ENCODE measurements around the gene SLC13A5. TPM values are rescaled to one million over a fixed set of nuclear protein-coding genes. Genes with fewer than 3 reads are reported as not detected.
A peak's percentile ranks its signal among the peaks of the same experiment; 100 is the strongest.
"Not testable (repeated sequence)": the region's sequence is repeated elsewhere in the genome, so short reads cannot be mapped to it uniquely, and the experiment has no call there.

SLC13A5 gene
- not detected for total RNA-seq
- long read RNA-seq = 0 reads

DNA sequence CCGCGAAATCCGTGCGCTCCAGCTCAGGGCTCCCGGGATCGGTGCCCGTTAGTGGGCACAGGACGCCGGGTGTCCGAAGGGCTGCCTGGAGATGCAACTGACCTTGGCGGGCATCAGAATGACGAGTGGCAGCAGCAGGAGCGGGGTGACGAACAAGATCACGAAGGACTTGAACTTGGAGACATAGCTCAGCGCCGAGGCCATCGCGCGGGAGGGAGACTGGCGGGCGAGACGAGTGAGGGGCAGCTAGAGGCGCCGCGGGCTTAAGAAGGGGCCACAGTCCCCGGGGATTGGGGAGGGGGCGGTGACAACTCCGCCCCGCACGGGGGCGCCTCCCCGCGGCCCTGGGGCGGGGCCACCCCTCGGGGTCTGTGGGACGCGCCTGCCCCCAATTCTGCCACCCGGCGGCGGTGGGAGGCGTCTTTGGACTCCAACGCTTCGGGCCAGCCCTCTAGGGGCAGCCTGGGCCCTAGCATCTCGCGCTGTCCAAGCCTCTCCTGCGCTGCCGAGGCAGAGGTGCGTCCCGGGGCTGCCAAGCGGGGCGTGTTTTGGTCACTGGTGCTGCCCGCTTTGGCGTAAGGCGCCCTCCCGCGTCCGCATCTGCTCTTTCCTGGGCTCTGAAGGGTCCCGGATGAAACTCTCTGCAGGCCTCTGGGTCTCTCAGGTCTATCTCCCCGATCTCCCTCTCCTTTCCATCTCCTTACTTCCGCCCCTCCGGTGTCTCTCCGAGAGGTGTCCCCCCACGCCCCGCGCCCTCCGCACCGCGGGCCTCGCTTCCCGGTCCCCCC lies at the start of gene SLC13A5:
TSS of gene SLC13A5 (minus strand) at position 240 of the 788 bp plus-strand sequence. CDS start at position 204, 36 bp downstream.
- intact Hi-C loops (cut with DNase I) = no loop called here
- ATAC-seq (ENCODE audit: poor library complexity) (peak; percentile 39), DNase-seq (no peak)

DNA sequence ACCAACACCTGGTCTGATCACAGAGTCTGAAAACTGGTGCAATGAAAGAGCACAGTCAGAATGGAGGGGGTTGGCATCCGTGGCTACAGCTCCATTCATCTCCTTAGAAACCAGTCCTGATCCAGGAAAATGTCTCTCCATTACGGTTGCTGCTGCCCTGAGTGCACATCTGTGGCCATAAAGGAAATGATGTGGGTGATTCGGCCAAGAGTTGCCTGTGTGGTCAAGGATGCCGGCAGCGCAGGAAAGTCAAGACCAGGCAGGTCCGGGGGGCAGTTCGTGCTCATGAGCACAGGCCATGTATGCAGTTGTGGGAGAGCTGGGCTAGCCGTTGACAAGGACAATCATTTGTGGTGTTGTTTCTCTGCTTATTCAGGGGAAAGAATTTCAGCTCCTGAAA lies 48.6 kb upstream of the SLC13A5 start:
- DNase-seq (no peak), ATAC-seq (ENCODE audit: poor library complexity) (no peak)
- intact Hi-C loops (cut with DNase I) = no loop called here

DNA sequence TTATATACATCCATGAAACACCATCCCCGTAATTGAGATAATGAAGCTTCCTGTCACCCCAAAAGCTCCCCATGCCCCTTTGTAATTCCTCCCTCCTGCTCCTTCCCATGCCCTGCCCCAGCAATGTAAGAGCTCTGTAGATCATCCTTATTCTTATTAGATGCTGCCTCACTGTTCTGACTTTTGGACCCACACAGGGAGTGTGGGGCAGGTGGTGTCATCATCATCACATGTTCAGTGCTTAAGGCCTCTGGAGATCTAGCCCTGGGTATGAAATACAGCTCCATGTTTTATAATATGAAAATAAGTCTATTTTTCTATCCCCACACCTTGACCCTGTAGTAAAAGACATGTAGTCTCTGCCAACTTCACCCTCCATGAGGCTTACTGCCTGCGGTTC lies 44.6 kb upstream of the SLC13A5 start:
- intact Hi-C loops (cut with DNase I) = no loop called here

DNA sequence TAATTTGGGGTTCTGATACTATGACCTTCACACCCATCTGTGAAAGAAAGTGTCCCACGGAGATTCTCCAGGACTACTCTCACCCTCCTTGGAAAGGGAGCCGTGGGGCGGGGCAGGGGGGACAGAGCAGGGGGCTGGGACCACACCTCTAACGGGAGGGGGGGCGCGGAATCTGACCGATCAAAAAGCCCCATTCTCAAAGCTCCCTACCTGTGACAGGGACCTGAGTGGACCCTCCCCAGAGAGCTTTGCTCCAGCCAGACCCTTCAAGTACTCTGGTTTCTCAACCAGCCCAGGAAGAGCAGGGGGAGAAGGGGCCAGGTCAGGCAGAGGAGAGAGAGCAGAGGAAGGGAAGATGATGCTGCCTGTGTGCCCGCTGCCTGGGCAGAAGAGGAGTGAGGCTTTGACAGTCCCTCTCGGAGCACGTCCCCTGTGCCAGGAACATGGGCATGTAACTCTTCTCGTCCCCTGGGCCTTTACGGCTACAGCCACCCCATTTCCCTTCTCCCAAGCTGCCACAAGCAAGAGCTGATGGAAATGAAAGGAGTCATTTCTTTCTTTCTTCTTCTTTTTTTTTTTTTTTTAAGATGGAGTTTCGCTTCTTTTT lies 43.4 kb upstream of the SLC13A5 start:
- intact Hi-C loops (cut with DNase I) = no loop called here
- no peak for DNase-seq
- no peak for ATAC-seq (ENCODE audit: poor library complexity)

More for the DNA sequence above, 44.6 kb upstream of the SLC13A5 start:
- DNase-seq (no peak), ATAC-seq (ENCODE audit: poor library complexity) (no peak)

DNA sequence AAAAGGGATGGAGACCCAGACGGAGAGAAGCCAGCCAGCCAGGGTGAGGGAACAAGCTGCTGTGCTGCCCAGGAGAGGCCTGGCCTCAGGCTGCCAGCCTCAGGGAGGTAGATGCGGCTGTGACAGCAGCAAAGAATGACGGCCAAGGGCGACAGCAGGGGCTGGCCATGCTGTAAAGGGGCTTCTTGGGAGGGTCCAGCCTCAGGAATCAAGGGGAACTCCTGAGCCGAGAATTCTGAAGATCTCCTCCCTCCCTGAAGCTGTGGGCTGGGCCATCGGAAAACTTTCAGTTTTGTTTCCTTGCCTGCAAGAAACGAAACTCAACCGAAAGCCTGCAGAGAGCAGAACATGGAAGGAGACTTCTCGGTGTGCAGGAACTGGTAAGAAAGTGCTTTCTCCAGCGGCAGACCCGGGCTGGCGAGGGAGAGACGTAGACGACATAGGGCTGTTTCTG lies 42.6 kb upstream of the SLC13A5 start, which contains the start of gene XAF1:
TSS of gene XAF1 (plus strand) at position 316 of the 454 bp plus-strand sequence. CDS start at position 349, 33 bp downstream.
- peak; percentile 69 for ATAC-seq (ENCODE audit: poor library complexity)
- DNase-seq = peak; percentile 53
- intact Hi-C loops (cut with DNase I) = no loop called here

DNA sequence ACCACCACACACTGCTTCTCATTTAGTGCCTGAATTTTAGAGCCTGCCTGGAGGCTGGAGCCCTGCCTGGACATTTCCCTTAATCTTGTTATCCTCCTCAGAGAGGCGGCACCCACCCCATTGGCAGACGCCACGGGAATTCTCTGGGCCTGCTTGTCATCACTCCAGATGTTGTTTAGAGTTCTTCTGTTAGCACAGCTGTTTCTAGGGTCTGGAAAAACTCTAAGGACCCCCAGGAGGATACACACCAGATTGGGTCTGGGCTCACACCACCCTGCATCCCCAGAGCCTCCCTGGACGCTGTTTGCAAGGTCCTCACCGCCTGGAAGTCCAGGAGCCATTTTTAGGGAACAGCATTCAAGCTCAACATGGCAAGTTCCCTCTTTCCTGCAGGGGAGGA lies 42.1 kb upstream of the SLC13A5 start:
- intact Hi-C loops (cut with DNase I) = no loop called here
- peak; percentile 68 for DNase-seq
- ATAC-seq (ENCODE audit: poor library complexity) = peak; percentile 56

DNA sequence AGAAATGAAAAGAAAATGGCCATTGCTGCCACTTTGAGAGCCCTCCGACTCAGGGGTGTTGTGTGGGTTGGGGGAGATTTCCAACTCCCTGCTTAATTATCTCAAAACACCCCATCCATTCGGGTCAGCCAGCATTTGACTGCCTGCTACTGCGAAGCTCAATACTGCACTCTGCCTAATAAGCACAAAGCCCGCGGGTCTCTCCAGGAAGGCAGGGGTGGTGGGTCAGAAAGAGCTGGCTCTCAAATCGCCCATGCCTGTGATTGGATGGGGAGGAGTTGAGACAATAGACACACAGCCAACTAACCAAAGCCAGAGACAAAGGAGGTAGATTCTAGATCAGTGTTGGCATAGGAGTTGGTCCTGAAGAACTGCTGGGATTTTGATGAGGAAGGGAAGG lies 40.4 kb upstream of the SLC13A5 start:
- no peak for ATAC-seq (ENCODE audit: poor library complexity)
- intact Hi-C loops (cut with DNase I) = no loop called here
- no peak for DNase-seq

DNA sequence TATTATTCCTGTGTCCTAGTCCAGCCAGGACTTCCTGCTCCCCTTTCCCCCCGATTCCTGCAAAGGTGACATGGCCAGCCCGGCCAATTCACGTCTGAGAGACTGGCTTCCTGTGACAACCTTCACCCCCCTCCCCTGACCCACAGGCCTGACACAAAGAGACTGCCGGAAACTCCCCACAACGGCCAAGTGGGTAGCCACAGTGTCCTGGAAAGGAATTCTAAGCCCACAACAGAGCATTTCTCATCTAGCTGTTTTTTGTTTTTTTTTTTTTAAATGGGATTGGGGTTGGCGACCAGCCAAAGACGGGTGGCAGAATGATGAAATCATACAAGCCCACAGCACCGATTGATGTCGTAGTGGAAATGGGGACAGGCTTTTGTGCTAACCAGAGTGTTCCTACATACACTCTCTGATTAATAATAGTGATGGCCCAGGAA lies 39.9 kb upstream of the SLC13A5 start:
- intact Hi-C loops (cut with DNase I) = no loop called here

DNA sequence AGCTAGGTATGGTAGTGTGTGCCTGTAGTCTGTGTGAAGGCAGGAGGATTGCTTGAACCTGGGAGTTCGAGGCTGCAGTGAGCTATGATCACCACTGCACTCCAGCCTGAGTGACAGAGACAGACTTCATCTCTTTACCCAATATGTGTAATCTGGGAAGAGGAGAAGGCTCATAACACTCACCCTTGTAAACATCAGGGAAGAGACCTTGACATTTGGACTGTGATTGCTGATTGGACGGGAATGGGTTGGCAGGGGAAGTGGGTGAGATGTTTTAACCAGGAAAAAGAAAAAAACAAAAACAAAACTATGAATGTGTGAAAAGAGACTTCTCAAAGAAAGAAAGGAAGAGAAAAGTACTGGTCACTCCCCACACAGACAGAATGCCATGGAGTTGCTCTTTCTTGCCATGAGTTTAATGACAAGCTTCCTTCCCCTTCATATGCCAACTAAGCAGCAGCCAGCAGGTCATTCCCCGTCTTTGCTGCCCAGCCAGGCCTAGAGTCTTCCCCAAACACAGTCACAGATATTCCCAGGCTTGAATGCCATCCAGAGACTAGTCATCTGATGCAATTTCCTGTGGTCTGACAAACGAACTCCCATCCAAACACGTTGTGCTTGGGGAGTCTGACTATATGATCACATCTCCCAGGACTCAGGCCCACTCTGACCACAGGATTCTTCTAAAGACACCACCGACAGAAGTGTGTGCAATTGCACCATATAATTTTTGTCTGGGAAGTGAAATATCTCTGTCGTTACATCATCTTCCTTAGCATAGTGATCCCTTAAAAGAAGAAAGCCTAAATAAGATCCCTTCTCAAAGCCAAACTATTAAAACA lies 39.1 kb upstream of the SLC13A5 start:
- intact Hi-C loops (cut with DNase I) = no loop called here
- ATAC-seq (ENCODE audit: poor library complexity) = peak; percentile 69
- DNase-seq = peak; percentile 52

More for the DNA sequence above, 39.9 kb upstream of the SLC13A5 start:
- ATAC-seq (ENCODE audit: poor library complexity) = peak; percentile 54
- DNase-seq = peak; percentile 71

DNA sequence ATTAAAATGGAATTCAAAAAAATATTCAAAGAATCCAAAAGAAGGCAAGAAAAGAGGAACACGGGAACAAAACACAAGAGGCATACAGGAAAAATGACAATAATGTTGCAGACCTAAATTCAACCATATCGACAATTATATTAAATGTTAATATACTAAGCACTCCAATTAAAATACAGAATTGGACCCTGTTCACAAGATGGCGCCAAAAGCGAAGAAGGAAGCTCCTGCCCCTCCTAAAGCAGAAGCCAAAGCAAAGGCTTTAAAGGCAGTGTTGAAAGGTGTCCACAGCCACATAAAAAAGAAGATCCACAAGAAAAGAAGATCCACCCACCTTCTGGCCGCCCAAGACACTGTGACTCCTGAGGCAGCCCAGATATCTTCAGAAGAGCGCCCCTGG lies 36.4 kb upstream of the SLC13A5 start:
- ATAC-seq (ENCODE audit: poor library complexity) = no peak
- no peak for DNase-seq
- intact Hi-C loops (cut with DNase I) = no loop called here

DNA sequence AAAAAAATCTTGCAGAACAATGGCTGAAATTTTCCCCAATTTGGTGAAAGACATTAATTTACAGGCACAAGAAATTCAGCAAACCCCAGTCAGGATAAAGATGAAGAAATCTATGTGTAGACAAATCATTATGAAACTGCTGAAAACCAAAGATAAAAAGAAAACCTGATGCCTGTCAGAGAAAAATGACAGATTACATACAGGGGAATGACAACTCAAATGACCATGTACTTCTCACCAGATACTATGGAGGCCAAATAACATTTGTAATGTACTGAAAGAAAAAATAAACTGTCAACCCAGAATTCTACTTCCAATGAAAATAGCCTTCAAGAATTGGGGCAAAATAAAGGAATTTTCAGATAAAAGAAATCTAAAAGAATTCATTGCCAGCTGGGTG lies 35.4 kb upstream of the SLC13A5 start:
- DNase-seq = no peak
- no peak for ATAC-seq (ENCODE audit: poor library complexity)
- intact Hi-C loops (cut with DNase I) = no loop called here

DNA sequence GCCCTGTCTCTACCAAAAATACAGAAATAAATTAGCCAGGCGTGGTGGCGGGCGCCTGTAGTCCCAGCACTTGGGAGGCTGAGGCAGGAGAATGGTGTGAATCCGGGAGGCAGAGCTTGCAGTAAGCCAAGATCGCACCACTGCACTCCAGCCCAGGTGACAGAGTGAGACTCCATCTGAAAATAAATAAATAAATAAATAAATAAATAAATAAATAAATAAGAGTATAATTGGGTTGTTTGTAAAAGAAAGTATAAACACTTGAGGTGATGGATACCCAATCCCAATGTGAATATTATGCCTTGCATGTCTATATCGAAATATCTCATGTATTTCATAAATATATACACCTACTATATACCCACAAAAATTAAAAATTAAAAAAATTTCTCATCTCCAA lies 33.5 kb upstream of the SLC13A5 start:
- intact Hi-C loops (cut with DNase I); DNase-seq; ATAC-seq (ENCODE audit: poor library complexity): not testable (repeated sequence)

DNA sequence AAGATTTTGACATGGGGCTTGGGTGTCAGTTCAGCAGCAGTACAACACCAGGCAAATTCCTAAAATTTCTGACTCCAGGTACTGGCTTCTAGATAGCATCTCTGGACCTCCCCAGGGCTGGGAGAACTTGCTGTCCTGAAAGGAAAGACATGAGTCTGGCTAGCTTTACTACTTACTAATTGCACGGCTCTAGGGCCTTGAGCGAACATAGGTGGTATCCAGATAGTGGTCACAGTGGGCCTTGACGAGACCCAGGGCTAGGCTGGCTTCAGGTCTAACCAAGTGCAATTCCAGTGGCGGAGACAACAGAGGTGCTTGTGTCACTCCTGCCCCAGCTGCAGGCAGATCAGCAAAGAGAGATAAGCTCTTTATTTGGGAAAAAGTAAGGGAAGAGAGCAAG lies 16.4 kb upstream of the SLC13A5 start:
- intact Hi-C loops (cut with DNase I) = no loop called here
- no peak for DNase-seq
- no peak for ATAC-seq (ENCODE audit: poor library complexity)

DNA sequence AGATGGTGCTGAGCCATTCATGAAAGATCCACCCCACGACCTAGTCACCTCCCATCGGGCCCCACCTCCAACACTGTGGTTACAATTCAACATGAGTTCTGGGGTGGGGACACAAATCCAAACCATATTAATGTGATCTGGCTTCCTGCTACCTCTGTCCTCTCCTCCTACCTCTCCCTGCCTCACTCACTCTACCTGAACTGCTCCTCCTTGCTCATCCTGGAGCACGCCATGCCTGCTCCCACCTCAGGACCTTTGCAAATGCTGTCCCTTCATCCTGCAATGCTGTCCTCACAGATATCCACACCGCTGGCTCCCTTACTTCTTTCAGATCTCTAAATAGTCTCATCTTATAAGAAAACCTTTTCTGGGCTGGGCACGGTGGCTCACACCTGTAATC lies 10.8 kb upstream of the SLC13A5 start:
- DNase-seq (no peak), ATAC-seq (ENCODE audit: poor library complexity) (no peak)
- intact Hi-C loops (cut with DNase I) = no loop called here

DNA sequence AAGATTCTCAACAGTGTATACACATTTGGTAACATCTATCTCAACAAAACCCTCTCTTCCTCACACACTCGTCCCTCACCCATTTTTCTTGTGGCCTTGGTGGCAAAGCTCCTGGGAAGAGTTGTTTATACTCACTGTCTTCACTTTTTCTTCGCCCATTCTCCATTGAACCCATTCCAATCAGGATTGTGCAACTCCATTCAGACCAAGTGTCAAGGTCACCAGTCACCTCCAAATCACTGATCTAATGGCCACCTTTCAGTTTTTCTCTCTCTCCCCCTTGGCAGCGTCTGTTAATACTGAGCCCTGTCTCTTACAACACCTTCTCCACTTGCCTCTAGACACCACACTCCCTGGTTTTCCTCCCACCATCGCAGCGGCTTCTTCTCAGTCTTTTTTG lies 8.6 kb upstream of the SLC13A5 start:
- no peak for ATAC-seq (ENCODE audit: poor library complexity)
- DNase-seq = no peak

DNA sequence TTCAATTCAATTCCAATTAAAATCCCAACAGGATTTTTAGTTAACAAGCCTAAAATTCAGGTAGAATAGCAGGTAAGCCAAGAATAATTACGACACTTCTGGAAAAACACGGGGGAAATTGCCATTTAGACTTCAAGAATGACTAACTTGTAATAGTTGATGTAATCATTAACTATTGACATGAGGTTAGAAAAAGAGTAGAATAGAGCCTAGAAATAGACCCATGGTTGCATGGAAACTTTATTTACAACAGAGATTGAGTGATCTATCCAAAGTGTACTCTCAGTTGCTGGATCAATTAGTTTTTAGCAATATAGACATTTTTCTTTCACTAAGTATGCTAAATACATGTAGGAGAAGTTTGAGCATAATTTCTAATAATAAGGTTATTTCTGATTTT lies 3.6 kb upstream of the SLC13A5 start:
- no peak for DNase-seq
- ATAC-seq (ENCODE audit: poor library complexity) = no peak
- intact Hi-C loops (cut with DNase I) = no loop called here

More for the DNA sequence above, 8.6 kb upstream of the SLC13A5 start:
- intact Hi-C loops (cut with DNase I) = no loop called here

DNA sequence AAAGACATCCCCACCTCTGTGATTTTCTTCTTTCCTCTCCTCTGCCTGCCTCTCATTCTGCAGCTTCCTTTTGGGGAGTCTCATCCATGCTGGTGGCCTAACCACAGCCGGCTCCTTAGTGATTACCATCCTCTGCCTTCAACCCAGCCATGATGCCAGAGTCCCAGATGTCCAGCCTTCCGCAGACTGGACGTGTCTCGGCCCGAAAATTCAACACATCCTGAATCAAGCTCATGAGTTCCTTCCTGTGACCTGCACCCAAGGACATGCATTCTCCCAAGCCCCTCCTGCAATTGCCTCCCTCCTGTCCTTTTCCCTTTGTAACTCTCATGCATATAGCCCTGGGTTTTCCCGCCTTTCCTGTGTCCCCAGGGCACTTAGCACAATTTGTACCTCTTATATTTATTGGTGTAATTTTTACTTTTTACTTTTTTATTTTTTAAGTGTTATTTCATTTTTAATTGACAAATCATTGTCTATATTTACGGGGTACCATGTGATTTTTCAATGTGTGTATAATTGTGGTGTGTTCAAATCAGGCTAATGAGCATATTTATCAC lies 1.2 kb upstream of the SLC13A5 start:
- intact Hi-C loops (cut with DNase I) = no loop called here
- ATAC-seq (ENCODE audit: poor library complexity) (no peak), DNase-seq (no peak)

DNA sequence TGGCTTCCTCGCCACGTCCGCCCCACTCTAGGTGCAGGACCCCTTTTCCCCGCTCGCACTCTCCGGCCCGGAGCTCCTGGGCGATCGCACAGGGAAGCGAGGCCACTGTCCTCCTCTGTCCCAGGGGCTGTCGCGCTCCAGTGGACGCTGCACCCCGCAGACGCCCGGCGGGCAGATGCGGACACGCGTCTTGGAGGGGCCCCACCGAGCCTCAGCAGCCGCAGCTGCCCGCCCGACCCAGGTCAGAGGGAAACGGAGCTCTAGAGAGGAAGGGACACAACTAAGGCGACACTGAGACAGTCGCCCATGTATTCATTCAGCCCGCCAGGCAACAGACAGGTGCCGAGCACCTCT lies 726 bp upstream of the SLC13A5 start:
- DNase-seq (no peak), ATAC-seq (ENCODE audit: poor library complexity) (no peak)
- intact Hi-C loops (cut with DNase I) = no loop called here

DNA sequence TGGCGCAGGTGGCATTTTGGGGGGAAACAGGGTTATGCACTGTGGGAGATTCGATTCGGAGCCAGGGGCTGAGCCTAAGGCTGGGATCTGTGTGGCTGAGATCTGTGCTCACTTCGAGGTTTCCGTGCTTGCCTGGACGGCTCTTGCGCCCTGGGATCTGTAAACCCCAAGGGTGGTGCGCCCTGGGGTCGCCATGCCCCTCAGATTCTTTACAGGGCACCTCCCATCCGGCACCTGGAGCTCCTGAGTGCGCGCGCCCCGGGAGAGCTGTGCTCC lies 377 bp downstream of the SLC13A5 start:
- intact Hi-C loops (cut with DNase I) = no loop called here
- no peak for ATAC-seq (ENCODE audit: poor library complexity)
- no peak for DNase-seq

All from Right ventricle myocardium superior (tissue), 1 donor.